Measurements from ENCODE around the gene CHN2.

CHN2 gene

GRCh38 chr7:29332875-29333855 is 138.6 kb downstream of the CHN2 start:
- TF ChIP-seq POLR2A (IDR thresholded peaks at IDR 0.05; ENCODE audit: low read depth, low read length) (no peak), TAF1 (IDR thresholded peaks at IDR 0.05; ENCODE audit: borderline replicate concordance, low read depth, low read length) (no peak), POLR2AphosphoS5 (IDR thresholded peaks at IDR 0.05; ENCODE audit: low read depth, low read length) (no peak)
- FAIRE-seq (no peak), DNase-seq (ENCODE audit: insufficient read length) (no peak)

- no peak for FAIRE-seq
- no peak for DNase-seq (ENCODE audit: insufficient read length)
- TF ChIP-seq POLR2AphosphoS5 (IDR thresholded peaks at IDR 0.05; ENCODE audit: low read depth, low read length) = no peak
- no peak for TF ChIP-seq POLR2A (IDR thresholded peaks at IDR 0.05; ENCODE audit: low read depth, low read length)
- TF ChIP-seq TAF1 (IDR thresholded peaks at IDR 0.05; ENCODE audit: borderline replicate concordance, low read depth, low read length) = no peak
Measured at GRCh38 chr7:29335188-29336083, 140.9 kb downstream of the CHN2 start.

- FAIRE-seq (no peak), DNase-seq (ENCODE audit: insufficient read length) (no peak)
- no peak for TF ChIP-seq POLR2AphosphoS5 (IDR thresholded peaks at IDR 0.05; ENCODE audit: low read depth, low read length)
- no peak for TF ChIP-seq POLR2A (IDR thresholded peaks at IDR 0.05; ENCODE audit: low read depth, low read length)
- no peak for TF ChIP-seq TAF1 (IDR thresholded peaks at IDR 0.05; ENCODE audit: borderline replicate concordance, low read depth, low read length)
Measured at GRCh38 chr7:29337546-29338116, 143.1 kb downstream of the CHN2 start.

- no peak for FAIRE-seq
- TF ChIP-seq TAF1 (IDR thresholded peaks at IDR 0.05; ENCODE audit: borderline replicate concordance, low read depth, low read length) = no peak
- no peak for DNase-seq (ENCODE audit: insufficient read length)
Measured at GRCh38 chr7:29340696-29341095, 146.1 kb downstream of the CHN2 start.

GRCh38 chr7:29341156-29341555 is 146.6 kb downstream of the CHN2 start:
- TF ChIP-seq POLR2AphosphoS5 (IDR thresholded peaks at IDR 0.05; ENCODE audit: low read depth, low read length) = no peak
- no peak for TF ChIP-seq POLR2A (IDR thresholded peaks at IDR 0.05; ENCODE audit: low read depth, low read length)
- TF ChIP-seq TAF1 (IDR thresholded peaks at IDR 0.05; ENCODE audit: borderline replicate concordance, low read depth, low read length) = no peak
- no peak for FAIRE-seq

GRCh38 chr7:29342761-29343160 is 148.2 kb downstream of the CHN2 start:
- FAIRE-seq (no peak), DNase-seq (ENCODE audit: insufficient read length) (no peak)
- TF ChIP-seq POLR2AphosphoS5 (IDR thresholded peaks at IDR 0.05; ENCODE audit: low read depth, low read length) (no peak), POLR2A (IDR thresholded peaks at IDR 0.05; ENCODE audit: low read depth, low read length) (no peak), TAF1 (IDR thresholded peaks at IDR 0.05; ENCODE audit: borderline replicate concordance, low read depth, low read length) (no peak)

More at GRCh38 chr7:29341156-29341555, 146.6 kb downstream of the CHN2 start:
- DNase-seq (ENCODE audit: insufficient read length) = no peak

- no peak for DNase-seq (ENCODE audit: insufficient read length)
Measured at GRCh38 chr7:29343399-29343798, 148.8 kb downstream of the CHN2 start.

GRCh38 chr7:29344334-29344978 is 149.9 kb downstream of the CHN2 start:
- FAIRE-seq (no peak), DNase-seq (ENCODE audit: insufficient read length) (no peak)
- no peak for TF ChIP-seq POLR2A (IDR thresholded peaks at IDR 0.05; ENCODE audit: low read depth, low read length)
- TF ChIP-seq POLR2AphosphoS5 (IDR thresholded peaks at IDR 0.05; ENCODE audit: low read depth, low read length) = no peak
- no peak for TF ChIP-seq TAF1 (IDR thresholded peaks at IDR 0.05; ENCODE audit: borderline replicate concordance, low read depth, low read length)

More at GRCh38 chr7:29343399-29343798, 148.8 kb downstream of the CHN2 start:
- no peak for TF ChIP-seq TAF1 (IDR thresholded peaks at IDR 0.05; ENCODE audit: borderline replicate concordance, low read depth, low read length)
- no peak for TF ChIP-seq POLR2A (IDR thresholded peaks at IDR 0.05; ENCODE audit: low read depth, low read length)
- TF ChIP-seq POLR2AphosphoS5 (IDR thresholded peaks at IDR 0.05; ENCODE audit: low read depth, low read length) = no peak
- no peak for FAIRE-seq

GRCh38 chr7:29345590-29345989 is 151.0 kb downstream of the CHN2 start:
- FAIRE-seq (no peak), DNase-seq (ENCODE audit: insufficient read length) (no peak)
- TF ChIP-seq TAF1 (IDR thresholded peaks at IDR 0.05; ENCODE audit: borderline replicate concordance, low read depth, low read length) (no peak), POLR2A (IDR thresholded peaks at IDR 0.05; ENCODE audit: low read depth, low read length) (no peak), POLR2AphosphoS5 (IDR thresholded peaks at IDR 0.05; ENCODE audit: low read depth, low read length) (no peak)

GRCh38 chr7:29346231-29346978 is 151.8 kb downstream of the CHN2 start:
- FAIRE-seq (no peak), DNase-seq (ENCODE audit: insufficient read length) (no peak)
- no peak for TF ChIP-seq TAF1 (IDR thresholded peaks at IDR 0.05; ENCODE audit: borderline replicate concordance, low read depth, low read length)
- TF ChIP-seq POLR2AphosphoS5 (IDR thresholded peaks at IDR 0.05; ENCODE audit: low read depth, low read length) = no peak
- no peak for TF ChIP-seq POLR2A (IDR thresholded peaks at IDR 0.05; ENCODE audit: low read depth, low read length)

Data from GM12892 (cell line).